ENCODE measurements around the gene RBM47. TPM values are rescaled to one million over a fixed set of nuclear protein-coding genes. Genes with fewer than 3 reads are reported as not detected.

The RBM47 gene
- total and polyA plus RNA-seq, 7 experiments from 2014 or later = 0.17 to 47.2 (median 1.9) TPM

DNA sequence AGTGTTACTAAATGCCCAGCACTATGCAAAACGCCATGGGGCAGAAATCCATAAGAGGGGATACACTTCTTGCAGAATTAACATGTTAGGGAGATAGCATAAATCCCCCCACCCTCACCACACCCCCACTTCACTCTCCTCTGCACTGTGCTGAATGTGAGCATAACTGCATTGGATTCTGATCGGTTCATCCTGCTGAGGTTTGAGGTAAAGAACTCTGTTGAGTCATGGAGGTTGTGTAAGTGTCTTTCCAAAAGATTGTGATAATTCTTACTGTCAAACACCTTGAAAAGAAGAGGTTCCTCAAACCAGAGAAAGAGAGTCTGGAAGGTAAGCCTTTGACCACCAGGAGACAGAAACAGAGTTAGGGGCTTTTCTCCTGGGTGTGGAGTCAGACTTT is 43.6 kb downstream of the RBM47 start:
- intact Hi-C loops (cut with micrococcal nuclease) = no loop called here
- H3K9me3 Mint-ChIP-seq = peaks cover 0 to 3% (median 0%) of the 10 kb centered on the region in 11 donors

DNA sequence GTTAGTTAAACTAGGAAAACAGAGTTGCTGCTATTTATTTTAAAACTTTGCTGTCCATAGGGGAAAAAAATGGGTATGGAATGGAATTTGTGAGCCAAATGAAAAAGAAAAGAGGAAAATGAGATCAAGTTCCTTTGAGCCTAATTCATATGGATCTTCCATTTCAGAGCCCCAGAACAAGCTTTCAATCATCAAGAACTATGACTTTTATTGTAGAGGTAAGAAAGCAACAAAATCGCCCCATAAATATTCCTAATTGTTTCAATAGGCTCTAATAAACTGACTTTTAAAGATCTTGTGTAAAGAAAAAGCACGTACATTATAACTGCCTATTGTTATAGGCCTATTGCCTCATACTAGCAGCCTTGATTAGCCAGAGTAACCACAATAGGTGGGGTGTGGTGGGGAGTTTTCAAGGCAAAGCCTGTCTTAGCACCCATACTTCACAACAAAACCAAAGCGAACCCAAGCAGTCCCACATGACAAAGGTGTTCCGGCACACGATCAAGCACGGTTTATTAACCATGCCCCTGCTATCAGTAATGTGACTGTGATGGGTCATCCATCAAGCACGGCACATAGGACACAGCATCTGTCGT is 44.4 kb downstream of the RBM47 start:
- DNase-seq (no peak), ATAC-seq (no peak)
- Histone ChIP-seq H3K27me3 (ENCODE audit: control insufficient read depth in 2 of 2, insufficient read depth in 2 of 2, low read length in 2 of 2) (no peaks in the 10 kb centered on the region), H3K9me3 (ENCODE audit: control insufficient read depth in 2 of 3, low read length in 3 of 3) (no peaks in the 10 kb centered on the region), H3K27ac (ENCODE audit: low read depth, low read length) (no peak overlapping the region), H3K36me3 (ENCODE audit: control insufficient read depth in 2 of 3, insufficient read depth in 3 of 3, low read length in 3 of 3) (no peaks in the 10 kb centered on the region), H3K4me1 (ENCODE audit: control insufficient read depth in 2 of 2, insufficient read depth in 2 of 2, low read length in 2 of 2) (no peaks in the 10 kb centered on the region), H3K4me3 (ENCODE audit: low read length) (no peak overlapping the region)
- POLR2A ChIA-PET = no interaction called here
- Mint-ChIP-seq H3K36me3 (peaks cover 0 to 5% (median 0%) of the 10 kb centered on the region in 5 donors), H3K27me3 (peaks cover 0 to 7% (median 0%) of the 10 kb centered on the region in 5 donors), H3K4me3 (no peak overlapping the region), H3K4me1 (peaks cover 0 to 21% (median 0%) of the 10 kb centered on the region in 7 donors), H3K9me3 (peaks cover 0 to 2% (median 0%) of the 10 kb centered on the region in 11 donors), H3K27ac (no peak overlapping the region)
- intact Hi-C loops (cut with micrococcal nuclease) = no loop called here
- CTCF ChIA-PET = no interaction called here

More for the DNA sequence above, 43.6 kb downstream of the RBM47 start:
- Mint-ChIP-seq H3K27me3 (peaks cover 0 to 7% (median 0%) of the 10 kb centered on the region in 5 donors), H3K4me3 (no peak overlapping the region), H3K27ac (no peak overlapping the region), H3K4me1 (peaks cover 0 to 17% (median 0%) of the 10 kb centered on the region in 7 donors), H3K36me3 (peaks cover 0 to 5% (median 0%) of the 10 kb centered on the region in 5 donors)
- H3K4me1 ChIP-seq (ENCODE audit: control insufficient read depth in 2 of 2, insufficient read depth in 2 of 2, low read length in 2 of 2) = no peaks in the 10 kb centered on the region
- no peak overlapping the region for H3K4me3 ChIP-seq (ENCODE audit: low read length)
- no peak for ATAC-seq
- H3K9me3 ChIP-seq (ENCODE audit: control insufficient read depth in 2 of 3, low read length in 3 of 3) = no peaks in the 10 kb centered on the region
- H3K36me3 ChIP-seq (ENCODE audit: control insufficient read depth in 2 of 3, insufficient read depth in 3 of 3, low read length in 3 of 3) = no peaks in the 10 kb centered on the region
- H3K27ac ChIP-seq (ENCODE audit: low read depth, low read length) = no peak overlapping the region
- no peaks in the 10 kb centered on the region for H3K27me3 ChIP-seq (ENCODE audit: control insufficient read depth in 2 of 2, insufficient read depth in 2 of 2, low read length in 2 of 2)
- DNase-seq = no peak
- CTCF ChIA-PET = no interaction called here
- POLR2A ChIA-PET = no interaction called here

DNA sequence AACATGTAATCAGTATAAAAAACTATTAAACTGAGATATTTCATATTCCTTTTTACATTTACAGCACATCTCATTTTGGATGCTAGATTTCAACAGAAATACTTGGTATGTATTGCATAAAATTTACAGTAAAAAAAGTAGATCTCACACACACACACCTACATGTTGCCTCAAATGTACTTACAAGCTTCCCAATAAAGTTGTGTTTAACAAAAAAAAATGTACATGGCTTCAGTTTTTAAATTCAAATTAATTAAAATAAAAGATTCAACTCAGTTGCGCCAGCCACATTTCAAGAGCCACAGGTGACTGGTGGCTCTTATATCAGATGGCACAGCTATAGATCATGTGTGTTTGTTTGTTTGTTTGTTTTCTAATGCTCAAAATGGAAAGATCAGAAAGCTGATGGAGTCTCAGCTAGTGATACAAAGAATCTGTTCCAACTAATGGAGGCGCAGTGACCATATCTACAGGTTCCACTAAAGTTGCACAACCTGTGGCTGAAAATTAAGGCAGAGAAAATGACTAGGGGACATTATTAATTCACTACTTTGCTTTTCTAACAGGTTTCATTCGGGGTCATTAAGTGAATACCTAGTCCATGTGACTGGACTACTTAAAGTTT is 45.0 kb downstream of the RBM47 start:
- Histone ChIP-seq H3K4me1 (ENCODE audit: control insufficient read depth in 2 of 2, insufficient read depth in 2 of 2, low read length in 2 of 2) (no peaks in the 10 kb centered on the region), H3K27me3 (ENCODE audit: control insufficient read depth in 2 of 2, insufficient read depth in 2 of 2, low read length in 2 of 2) (no peaks in the 10 kb centered on the region), H3K9me3 (ENCODE audit: control insufficient read depth in 2 of 3, low read length in 3 of 3) (no peaks in the 10 kb centered on the region), H3K4me3 (ENCODE audit: low read length) (no peak overlapping the region), H3K27ac (ENCODE audit: low read depth, low read length) (no peak overlapping the region), H3K36me3 (ENCODE audit: control insufficient read depth in 2 of 3, insufficient read depth in 3 of 3, low read length in 3 of 3) (no peaks in the 10 kb centered on the region)
- ChIA-PET POLR2A (no interaction called here), CTCF (no interaction called here)
- Mint-ChIP-seq H3K36me3 (peaks cover 0 to 5% (median 0%) of the 10 kb centered on the region in 5 donors), H3K4me3 (no peak overlapping the region), H3K27me3 (peaks cover 0 to 7% (median 0%) of the 10 kb centered on the region in 5 donors), H3K4me1 (peaks cover 0 to 21% (median 0%) of the 10 kb centered on the region in 7 donors), H3K9me3 (no peaks in the 10 kb centered on the region), H3K27ac (no peak overlapping the region)
- ATAC-seq = no peak
- DNase-seq = no peak
- intact Hi-C loops (cut with micrococcal nuclease) = no loop called here

DNA sequence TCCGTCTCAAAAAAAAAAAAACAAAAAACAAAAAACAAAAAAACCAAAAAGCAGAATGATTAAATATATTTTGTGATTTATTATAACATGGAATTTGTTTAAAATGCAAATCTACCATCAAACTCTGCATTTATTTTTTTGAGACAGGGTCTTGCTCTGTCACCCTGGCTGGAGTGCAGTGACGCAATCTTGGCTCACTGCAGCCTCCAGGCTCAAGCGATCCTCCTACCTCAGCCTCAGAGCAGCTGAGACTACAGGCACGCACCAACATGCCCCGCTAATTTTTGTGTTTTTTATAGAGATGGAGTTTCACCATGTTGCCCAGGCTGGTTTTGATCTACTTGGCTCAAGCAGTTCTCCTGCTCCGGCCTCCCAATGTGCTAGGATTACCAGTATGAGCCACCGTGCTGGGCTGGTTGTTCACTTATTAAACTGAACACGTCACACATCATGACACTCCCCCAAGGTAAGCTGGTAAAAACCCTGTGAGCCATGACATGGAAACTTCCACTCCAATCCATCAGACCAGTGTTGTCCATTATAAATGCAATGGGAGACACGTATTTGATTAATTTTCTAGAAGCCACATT is 45.7 kb downstream of the RBM47 start:
- no peak for ATAC-seq
- Mint-ChIP-seq H3K27ac (no peak overlapping the region), H3K36me3 (peaks cover 0 to 5% (median 0%) of the 10 kb centered on the region in 5 donors), H3K4me3 (no peak overlapping the region), H3K9me3 (no peaks in the 10 kb centered on the region), H3K4me1 (peaks cover 0 to 21% (median 0%) of the 10 kb centered on the region in 7 donors), H3K27me3 (peaks cover 0 to 7% (median 0%) of the 10 kb centered on the region in 5 donors)
- Histone ChIP-seq H3K27me3 (ENCODE audit: control insufficient read depth in 2 of 2, insufficient read depth in 2 of 2, low read length in 2 of 2) (no peaks in the 10 kb centered on the region), H3K9me3 (ENCODE audit: control insufficient read depth in 2 of 3, low read length in 3 of 3) (no peaks in the 10 kb centered on the region), H3K36me3 (ENCODE audit: control insufficient read depth in 2 of 3, insufficient read depth in 3 of 3, low read length in 3 of 3) (no peaks in the 10 kb centered on the region), H3K4me1 (ENCODE audit: control insufficient read depth in 2 of 2, insufficient read depth in 2 of 2, low read length in 2 of 2) (no peaks in the 10 kb centered on the region), H3K27ac (ENCODE audit: low read depth, low read length) (no peak overlapping the region), H3K4me3 (ENCODE audit: low read length) (no peak overlapping the region)
- POLR2A ChIA-PET = no interaction called here
- intact Hi-C loops (cut with micrococcal nuclease) = no loop called here
- no peak for DNase-seq
- CTCF ChIA-PET = no interaction called here

DNA sequence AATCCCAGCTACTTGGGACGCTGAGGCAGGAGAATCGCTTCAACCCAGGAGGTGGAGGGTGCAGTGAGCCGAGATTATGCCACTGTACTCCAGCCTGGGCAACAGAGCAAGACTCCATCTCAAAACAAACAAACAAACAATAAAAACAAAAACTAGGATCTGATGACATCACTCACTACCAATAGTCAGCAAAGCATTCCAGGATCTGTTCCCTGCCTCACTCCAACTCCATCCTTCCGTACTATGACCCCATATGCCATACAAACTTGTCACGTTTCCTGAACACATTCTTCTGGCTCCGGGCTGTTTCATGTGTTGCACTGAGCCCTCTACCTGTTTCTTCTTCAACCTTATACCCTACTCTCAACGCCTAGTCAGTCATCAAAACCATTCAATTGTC is 47.3 kb downstream of the RBM47 start:
- Histone ChIP-seq H3K9me3 (ENCODE audit: control insufficient read depth in 2 of 3, low read length in 3 of 3) (no peaks in the 10 kb centered on the region), H3K4me3 (ENCODE audit: low read length) (no peak overlapping the region), H3K27me3 (ENCODE audit: control insufficient read depth in 2 of 2, insufficient read depth in 2 of 2, low read length in 2 of 2) (no peaks in the 10 kb centered on the region), H3K27ac (ENCODE audit: low read depth, low read length) (no peak overlapping the region), H3K4me1 (ENCODE audit: control insufficient read depth in 2 of 2, insufficient read depth in 2 of 2, low read length in 2 of 2) (no peaks in the 10 kb centered on the region), H3K36me3 (ENCODE audit: control insufficient read depth in 2 of 3, insufficient read depth in 3 of 3, low read length in 3 of 3) (no peaks in the 10 kb centered on the region)
- ChIA-PET POLR2A (no interaction called here), CTCF (no interaction called here)
- Mint-ChIP-seq H3K27ac (no peak overlapping the region), H3K27me3 (peaks cover 0 to 7% (median 0%) of the 10 kb centered on the region in 5 donors), H3K4me1 (peaks cover under 1 to 23% (median 3%) of the 10 kb centered on the region in 7 donors), H3K36me3 (peaks cover 0 to 5% (median 0%) of the 10 kb centered on the region in 5 donors), H3K4me3 (no peak overlapping the region), H3K9me3 (no peaks in the 10 kb centered on the region)
- DNase-seq (no peak), ATAC-seq (no peak)
- intact Hi-C loops (cut with micrococcal nuclease) = no loop called here

DNA sequence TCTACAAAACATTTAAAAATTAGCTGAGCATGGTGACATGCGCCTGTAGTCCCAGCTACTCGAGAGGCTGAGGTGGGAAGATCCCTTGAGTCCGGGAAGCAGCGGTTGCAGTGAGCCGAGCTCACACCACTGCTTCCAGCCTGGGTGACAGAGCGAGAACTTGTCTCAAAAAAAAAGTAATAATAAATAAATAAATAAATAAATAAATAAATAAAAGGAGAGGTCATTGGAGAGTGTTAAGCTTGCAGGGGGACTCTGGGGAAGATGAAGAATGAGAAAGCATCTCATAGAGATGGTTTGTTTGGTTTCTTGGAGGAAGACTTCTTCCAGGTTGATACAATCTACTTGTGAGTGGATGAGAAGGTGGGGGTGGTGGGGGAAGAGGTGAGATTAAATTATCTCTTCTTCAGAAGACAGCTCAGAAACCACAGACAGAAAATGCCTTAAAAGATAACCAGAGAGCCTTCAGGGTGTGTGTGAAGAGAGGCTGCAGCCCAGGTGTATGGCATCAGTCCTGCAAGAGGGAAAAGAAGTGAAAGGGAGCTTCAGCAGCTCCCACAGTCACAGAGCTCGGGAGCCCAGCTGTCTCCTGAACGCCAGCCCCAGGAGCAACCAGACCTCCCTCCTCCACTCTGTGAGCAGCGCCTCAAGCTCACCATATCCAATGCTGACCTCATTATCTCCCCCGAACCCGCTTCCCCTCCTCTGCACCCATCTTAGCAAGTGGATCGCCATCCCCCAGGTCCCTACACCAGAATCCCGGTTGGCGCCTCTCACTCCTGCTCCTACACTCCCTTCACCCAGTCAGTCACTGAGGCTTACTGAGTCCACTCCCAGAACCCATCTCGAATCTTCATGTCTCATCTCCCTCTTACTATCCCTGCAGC is 48.2 kb downstream of the RBM47 start:
- no peak overlapping the region for H3K4me3 Mint-ChIP-seq
- peaks cover 0 to 5% (median 0%) of the 10 kb centered on the region in 5 donors for H3K36me3 Mint-ChIP-seq
- H3K4me1 ChIP-seq (ENCODE audit: control insufficient read depth in 2 of 2, insufficient read depth in 2 of 2, low read length in 2 of 2) = no peaks in the 10 kb centered on the region
- no peaks in the 10 kb centered on the region for H3K9me3 Mint-ChIP-seq
- ChIA-PET CTCF (no interaction called here), POLR2A (no interaction called here)
- no peak overlapping the region for H3K4me3 ChIP-seq (ENCODE audit: low read length)
- peaks cover 4 to 26% (median 10%) of the 10 kb centered on the region in 7 donors for H3K4me1 Mint-ChIP-seq
- H3K27me3 Mint-ChIP-seq = peaks cover 0 to 4% (median 0%) of the 10 kb centered on the region in 5 donors
- ATAC-seq (no peak), DNase-seq (no peak)
- H3K27ac ChIP-seq (ENCODE audit: low read depth, low read length) = no peak overlapping the region
- intact Hi-C loops (cut with micrococcal nuclease) = no loop called here
- no peak overlapping the region for H3K27ac Mint-ChIP-seq
- H3K27me3 ChIP-seq (ENCODE audit: control insufficient read depth in 2 of 2, insufficient read depth in 2 of 2, low read length in 2 of 2) = no peaks in the 10 kb centered on the region
- no peaks in the 10 kb centered on the region for H3K9me3 ChIP-seq (ENCODE audit: control insufficient read depth in 2 of 3, low read length in 3 of 3)
- no peaks in the 10 kb centered on the region for H3K36me3 ChIP-seq (ENCODE audit: control insufficient read depth in 2 of 3, insufficient read depth in 3 of 3, low read length in 3 of 3)

All from naive thymus-derived CD4-positive, alpha-beta T cell (primary cell).